Skeletal muscle satellite cell (primary cell): ENCODE data around the gene TFB1M.
A peak's percentile ranks its signal among the peaks of the same experiment; 100 is the strongest.
"Not testable (repeated sequence)": the region's sequence is repeated elsewhere in the genome, so short reads cannot be mapped to it uniquely, and the experiment has no call there.

Experiments
- H3K27me3 ChIP-seq: 2 replicates; pipeline ENCODE4 v1.7.0; 2013; ENCODE audit warnings: low read length; ENCODE audit not compliant: control insufficient read depth, insufficient read depth
- H3K36me3 ChIP-seq: 2 replicates; pipeline ENCODE4 v1.7.0; 2013; ENCODE audit warnings: mild to moderate bottlenecking, control low read depth, low read length; ENCODE audit not compliant: insufficient read depth
- H3K4me1 ChIP-seq: 2 replicates; pipeline ENCODE4 v1.7.0; 2013; ENCODE audit warnings: low read length; ENCODE audit not compliant: control insufficient read depth, insufficient read depth
- H3K4me2 ChIP-seq: 2 replicates; pipeline ENCODE4 v1.7.0; 2013; ENCODE audit warnings: mild to moderate bottlenecking, low read length
- H3K4me3 ChIP-seq: 2 replicates; pipeline ENCODE4 v1.7.0; 2013; ENCODE audit warnings: low read length
- H3K9ac ChIP-seq: 2 replicates; pipeline ENCODE4 v1.7.0; 2013; ENCODE audit warnings: mild to moderate bottlenecking, low read depth, low read length, moderate library complexity
- H3K9me3 ChIP-seq: replicated peaks from 2 replicates; pipeline ENCODE4 v1.7.0; 2013; ENCODE audit warnings: mild to moderate bottlenecking, control low read depth, low read length

The TFB1M gene

GRCh38 chr6:155246825-155247224 is 67.5 kb downstream of the TFB1M start:
- H3K4me2 ChIP-seq: no peak overlapping the region
- no peak overlapping the region for H3K4me3 ChIP-seq
- H3K4me1 ChIP-seq: peaks cover 21% of the 10 kb centered on the region
- H3K36me3 ChIP-seq: peaks cover 16% of the 10 kb centered on the region
- peak overlapping the region; percentile 33 for H3K9ac ChIP-seq
- no peaks in the 10 kb centered on the region for H3K27me3 ChIP-seq
- H3K9me3 ChIP-seq: no peaks in the 10 kb centered on the region

GRCh38 chr6:155245831-155246230 is 68.5 kb downstream of the TFB1M start:
- Histone ChIP-seq H3K4me2 (no peak overlapping the region), H3K9ac (no peak overlapping the region), H3K36me3 (peaks cover 14% of the 10 kb centered on the region), H3K27me3 (no peaks in the 10 kb centered on the region), H3K9me3 (no peaks in the 10 kb centered on the region), H3K4me1 (peaks cover 21% of the 10 kb centered on the region), H3K4me3 (no peak overlapping the region)

GRCh38 chr6:155245193-155245592 is 69.1 kb downstream of the TFB1M start:
- H3K4me3 ChIP-seq: no peak overlapping the region
- peaks cover 8% of the 10 kb centered on the region for H3K36me3 ChIP-seq

GRCh38 chr6:155244434-155244833 is 69.8 kb downstream of the TFB1M start:
- Histone ChIP-seq H3K27me3 (no peaks in the 10 kb centered on the region), H3K4me2 (no peak overlapping the region), H3K4me3 (no peak overlapping the region), H3K9ac (no peak overlapping the region), H3K4me1 (peaks cover 21% of the 10 kb centered on the region), H3K9me3 (no peaks in the 10 kb centered on the region), H3K36me3 (peaks cover 4% of the 10 kb centered on the region)

More at GRCh38 chr6:155245193-155245592, 69.1 kb downstream of the TFB1M start:
- no peak overlapping the region for H3K4me2 ChIP-seq
- no peaks in the 10 kb centered on the region for H3K27me3 ChIP-seq
- no peak overlapping the region for H3K9ac ChIP-seq
- H3K9me3 ChIP-seq: no peaks in the 10 kb centered on the region
- peaks cover 21% of the 10 kb centered on the region for H3K4me1 ChIP-seq

- no peak overlapping the region for H3K4me2 ChIP-seq
Observed at GRCh38 chr6:155241966-155242365, 72.3 kb downstream of the TFB1M start.

GRCh38 chr6:155240905-155241600 is 73.2 kb downstream of the TFB1M start:
- H3K4me2 ChIP-seq: no peak overlapping the region
- H3K9me3 ChIP-seq: no peaks in the 10 kb centered on the region
- H3K4me3 ChIP-seq: no peak overlapping the region
- H3K4me1 ChIP-seq: peaks cover 4% of the 10 kb centered on the region
- no peak overlapping the region for H3K9ac ChIP-seq
- no peaks in the 10 kb centered on the region for H3K27me3 ChIP-seq
- H3K36me3 ChIP-seq: no peaks in the 10 kb centered on the region

More at GRCh38 chr6:155241966-155242365, 72.3 kb downstream of the TFB1M start:
- H3K27me3 ChIP-seq: no peaks in the 10 kb centered on the region
- H3K36me3 ChIP-seq: peaks cover 4% of the 10 kb centered on the region
- H3K9ac ChIP-seq: no peak overlapping the region
- H3K4me3 ChIP-seq: no peak overlapping the region
- no peaks in the 10 kb centered on the region for H3K9me3 ChIP-seq
- H3K4me1 ChIP-seq: peaks cover 8% of the 10 kb centered on the region

GRCh38 chr6:155237613-155238012 is 76.7 kb downstream of the TFB1M start:
- Histone ChIP-seq H3K4me2 (no peak overlapping the region), H3K4me1 (no peaks in the 10 kb centered on the region), H3K4me3 (no peak overlapping the region), H3K9ac (no peak overlapping the region), H3K9me3 (no peaks in the 10 kb centered on the region), H3K36me3 (no peaks in the 10 kb centered on the region), H3K27me3 (no peaks in the 10 kb centered on the region)

- Histone ChIP-seq H3K4me1 (no peaks in the 10 kb centered on the region), H3K36me3 (no peaks in the 10 kb centered on the region), H3K27me3 (no peaks in the 10 kb centered on the region), H3K4me3 (no peak overlapping the region), H3K4me2 (no peak overlapping the region), H3K9ac (no peak overlapping the region), H3K9me3 (no peaks in the 10 kb centered on the region)
Observed at GRCh38 chr6:155235087-155235486, 79.2 kb downstream of the TFB1M start.

- Histone ChIP-seq H3K4me3 (no peak overlapping the region), H3K9me3 (no peaks in the 10 kb centered on the region), H3K4me2 (no peak overlapping the region), H3K27me3 (no peaks in the 10 kb centered on the region), H3K4me1 (no peaks in the 10 kb centered on the region), H3K36me3 (no peaks in the 10 kb centered on the region), H3K9ac (no peak overlapping the region)
Observed at GRCh38 chr6:155234687-155235086, 79.6 kb downstream of the TFB1M start.

- Histone ChIP-seq H3K27me3 (no peaks in the 10 kb centered on the region), H3K9me3 (no peaks in the 10 kb centered on the region), H3K4me3 (no peak overlapping the region), H3K9ac (no peak overlapping the region), H3K36me3 (no peaks in the 10 kb centered on the region), H3K4me1 (no peaks in the 10 kb centered on the region), H3K4me2 (no peak overlapping the region)
Observed at GRCh38 chr6:155234167-155234566, 80.1 kb downstream of the TFB1M start.

- Histone ChIP-seq H3K9me3 (no peaks in the 10 kb centered on the region), H3K9ac (no peak overlapping the region), H3K4me3 (no peak overlapping the region)
Observed at GRCh38 chr6:155232848-155233247, 81.4 kb downstream of the TFB1M start.

GRCh38 chr6:155230975-155231374 is 83.3 kb downstream of the TFB1M start:
- not testable (repeated sequence) for H3K27me3 ChIP-seq, H3K4me1 ChIP-seq, H3K4me3 ChIP-seq, H3K9ac ChIP-seq, H3K9me3 ChIP-seq, H3K4me2 ChIP-seq, H3K36me3 ChIP-seq

More at GRCh38 chr6:155232848-155233247, 81.4 kb downstream of the TFB1M start:
- Histone ChIP-seq H3K36me3 (no peaks in the 10 kb centered on the region), H3K4me1 (no peaks in the 10 kb centered on the region), H3K27me3 (no peaks in the 10 kb centered on the region), H3K4me2 (no peak overlapping the region)
